Natural killer cell (primary cell): ENCODE results near the gene BLM. TPM values are rescaled to one million over a fixed set of nuclear protein-coding genes. Genes with fewer than 3 reads are reported as not detected.
"Not testable (repeated sequence)": the region's sequence is repeated elsewhere in the genome, so short reads cannot be mapped to it uniquely, and the experiment has no call there.

Source experiments
- ATAC-seq, 3 donors: fragments of 150-1000 bp in 2 of 3; fragments of 200-7000 bp in 1 of 3; cut with Tn5 transposase; 1 replicate in 1 of 3; 2 replicates in 2 of 3; pipeline ENCODE4 v1.10.0; 2021; ENCODE audit warnings: mild to moderate bottlenecking in 2 of 3, moderate library complexity in 2 of 3
- DNase-seq, 2 donors: peaks; one replicate each; pipeline versions ENCODE4 v3.0.0 to v3.0.0-alpha.2; 2013 to 2021; ENCODE audit warnings: mixed read lengths in 1 of 2
- H3K27ac ChIP-seq: one replicate; pipeline ENCODE4 v1.5.1; 2013; ENCODE audit warnings: mild to moderate bottlenecking, low read length
- H3K27me3 ChIP-seq: one replicate; pipeline ENCODE4 v1.6.1; 2013; ENCODE audit warnings: low read length; ENCODE audit not compliant: control insufficient read depth, insufficient read depth
- H3K36me3 ChIP-seq: one replicate; pipeline ENCODE4 v1.6.1; 2013; ENCODE audit warnings: low read length; ENCODE audit not compliant: control insufficient read depth, insufficient read depth
- H3K4me1 ChIP-seq: one replicate; pipeline ENCODE4 v1.6.1; 2013; ENCODE audit warnings: low read length; ENCODE audit not compliant: control insufficient read depth, insufficient read depth
- H3K4me3 ChIP-seq: one replicate; pipeline ENCODE4 v1.5.1; 2013; ENCODE audit warnings: low read length
- H3K9me3 ChIP-seq: one replicate; pipeline ENCODE4 v1.6.1; 2013; ENCODE audit warnings: low read length; ENCODE audit not compliant: control insufficient read depth, insufficient read depth
- H3K27ac Mint-ChIP-seq, 2 donors: one replicate each; pipeline ENCODE4 v1.8.0; 2022; ENCODE audit warnings: mild to moderate bottlenecking in 2 of 2, mixed read lengths in 2 of 2, moderate library complexity in 1 of 2
- H3K27me3 Mint-ChIP-seq, 2 donors: one replicate each; pipeline ENCODE4 v1.8.0; 2022; ENCODE audit warnings: low read depth in 2 of 2, mixed read lengths in 2 of 2
- H3K36me3 Mint-ChIP-seq: one replicate; pipeline ENCODE4 v1.8.0; 2022; ENCODE audit warnings: mixed read lengths
- H3K4me1 Mint-ChIP-seq, 2 donors: one replicate each; pipeline ENCODE4 v1.8.0; 2022; ENCODE audit warnings: mixed read lengths in 2 of 2
- H3K4me3 Mint-ChIP-seq: one replicate; pipeline ENCODE4 v1.8.0; 2022; ENCODE audit warnings: mild to moderate bottlenecking, moderate library complexity, mixed read lengths
- H3K9me3 Mint-ChIP-seq, 2 donors: one replicate each; pipeline ENCODE4 v1.8.0; 2022; ENCODE audit warnings: mixed read lengths in 2 of 2
- WGBS: methylation state at CpG from one replicate; pipeline ENCODE4 v1.1.7; 2013; ENCODE audit warnings: missing lambda C conversion rate; ENCODE audit not compliant: insufficient coverage; 5-methylcytosine and 5-hydroxymethylcytosine counted together
- intact Hi-C: fragments of 100-400 bp; cut with micrococcal nuclease; formaldehyde crosslinking; loops from one replicate; pipeline ENCODE4 v1.14.2; 2022
- total RNA-seq, 4 donors: library from RNA; stranded (reverse); fragments of 120-200 nt in 1 of 4; gene quantifications; one replicate each; pipeline versions ENCODE4 v1.2.3 to v1.2.4, GENCODE V29; 2013 to 2022
- TF ChIP-seq, protein P1 (sequence below): fragments of 200-600 bp; IDR thresholded peaks from one replicate; pipeline ENCODE4 v1.8.0; 2022; ENCODE audit warnings: antibody characterized with exemption

The BLM gene
- total RNA-seq, result 10 to 100 TPM in 2 of 3 donors, 1 to 10 TPM in 1; 9.9 to 15.9 (median 14.1) TPM
- 23.1 TPM for total RNA-seq (2013)

DNA sequence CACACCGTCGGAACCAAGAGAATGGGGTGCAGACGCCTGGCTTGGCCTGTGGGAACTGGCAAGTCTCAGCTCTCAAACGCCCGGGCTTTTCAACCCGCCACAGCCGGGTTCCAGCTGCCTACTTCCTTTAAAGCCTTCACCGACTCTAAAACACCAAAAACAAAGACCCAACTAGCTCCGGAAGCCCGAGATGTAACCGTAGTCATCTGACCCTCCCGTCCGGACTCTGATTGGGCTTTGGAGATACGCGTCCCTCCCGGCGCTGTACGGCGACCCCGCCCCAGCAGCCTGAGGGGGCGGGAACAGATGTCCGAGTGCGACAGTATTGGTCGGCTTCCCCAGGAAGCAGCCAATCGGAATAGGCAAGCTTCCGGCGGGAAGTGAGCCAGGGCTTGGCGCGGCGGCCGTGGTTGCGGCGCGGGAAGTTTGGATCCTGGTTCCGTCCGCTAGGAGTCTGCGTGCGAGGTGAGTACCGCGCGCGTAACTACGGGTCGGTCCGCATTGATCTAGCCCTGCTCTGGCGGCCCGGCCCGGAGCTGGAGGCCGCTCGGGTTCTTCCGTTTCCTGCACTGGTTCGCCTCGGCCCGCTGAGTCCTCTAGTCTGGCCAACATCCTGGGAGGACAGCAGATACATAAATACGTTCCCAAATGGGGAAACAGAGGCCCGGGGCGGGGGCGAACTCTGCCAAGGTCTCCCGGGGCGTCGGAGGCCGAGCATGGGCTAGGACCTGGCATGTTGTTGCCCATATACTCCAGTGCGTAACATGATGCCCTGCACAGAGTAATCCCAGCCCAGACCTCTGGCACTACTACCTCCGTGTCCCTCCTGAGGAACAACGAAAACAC, at the start of gene BLM:
Gene BLM, plus strand, starts transcription at position 371 of the 846 bp plus-strand sequence. CDS start 30,047 bp downstream, outside the sequence.
- DNase-seq (peak; percentile 91 to 98), ATAC-seq (peak; percentile 98 to 100 (median 99))
- no peaks in the 10 kb centered on the region for H3K36me3 Mint-ChIP-seq
- Histone ChIP-seq H3K27me3 (no peaks in the 10 kb centered on the region), H3K27ac (peak within 1 kb of the TSS; percentile 82), H3K4me3 (peak within 1 kb of the TSS; percentile 92), H3K9me3 (no peaks in the 10 kb centered on the region), H3K36me3 (no peaks in the 10 kb centered on the region), H3K4me1 (peaks cover 5% of the 10 kb centered on the region)
- TF ChIP-seq, protein P1, sequence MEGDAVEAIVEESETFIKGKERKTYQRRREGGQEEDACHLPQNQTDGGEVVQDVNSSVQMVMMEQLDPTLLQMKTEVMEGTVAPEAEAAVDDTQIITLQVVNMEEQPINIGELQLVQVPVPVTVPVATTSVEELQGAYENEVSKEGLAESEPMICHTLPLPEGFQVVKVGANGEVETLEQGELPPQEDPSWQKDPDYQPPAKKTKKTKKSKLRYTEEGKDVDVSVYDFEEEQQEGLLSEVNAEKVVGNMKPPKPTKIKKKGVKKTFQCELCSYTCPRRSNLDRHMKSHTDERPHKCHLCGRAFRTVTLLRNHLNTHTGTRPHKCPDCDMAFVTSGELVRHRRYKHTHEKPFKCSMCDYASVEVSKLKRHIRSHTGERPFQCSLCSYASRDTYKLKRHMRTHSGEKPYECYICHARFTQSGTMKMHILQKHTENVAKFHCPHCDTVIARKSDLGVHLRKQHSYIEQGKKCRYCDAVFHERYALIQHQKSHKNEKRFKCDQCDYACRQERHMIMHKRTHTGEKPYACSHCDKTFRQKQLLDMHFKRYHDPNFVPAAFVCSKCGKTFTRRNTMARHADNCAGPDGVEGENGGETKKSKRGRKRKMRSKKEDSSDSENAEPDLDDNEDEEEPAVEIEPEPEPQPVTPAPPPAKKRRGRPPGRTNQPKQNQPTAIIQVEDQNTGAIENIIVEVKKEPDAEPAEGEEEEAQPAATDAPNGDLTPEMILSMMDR, result no peak
- H3K4me3 Mint-ChIP-seq, result peak within 1 kb of the TSS; percentile 98
- peaks cover 37 to 39% of the 10 kb centered on the region in 2 donors for H3K4me1 Mint-ChIP-seq
- H3K9me3 Mint-ChIP-seq, result no peaks in the 10 kb centered on the region
- WGBS, result under 1% methylated on average over 65 of the region's 65 CpGs
- H3K27ac Mint-ChIP-seq, result peak within 1 kb of the TSS; percentile 95 to 97
- H3K27me3 Mint-ChIP-seq, result no peaks in the 10 kb centered on the region
- intact Hi-C loops, result loop anchor here (1.0 to 2.0 kb wide), 4 partner anchors 69 to 218 kb away; partner anchors contain the start of gene UNC45A

DNA sequence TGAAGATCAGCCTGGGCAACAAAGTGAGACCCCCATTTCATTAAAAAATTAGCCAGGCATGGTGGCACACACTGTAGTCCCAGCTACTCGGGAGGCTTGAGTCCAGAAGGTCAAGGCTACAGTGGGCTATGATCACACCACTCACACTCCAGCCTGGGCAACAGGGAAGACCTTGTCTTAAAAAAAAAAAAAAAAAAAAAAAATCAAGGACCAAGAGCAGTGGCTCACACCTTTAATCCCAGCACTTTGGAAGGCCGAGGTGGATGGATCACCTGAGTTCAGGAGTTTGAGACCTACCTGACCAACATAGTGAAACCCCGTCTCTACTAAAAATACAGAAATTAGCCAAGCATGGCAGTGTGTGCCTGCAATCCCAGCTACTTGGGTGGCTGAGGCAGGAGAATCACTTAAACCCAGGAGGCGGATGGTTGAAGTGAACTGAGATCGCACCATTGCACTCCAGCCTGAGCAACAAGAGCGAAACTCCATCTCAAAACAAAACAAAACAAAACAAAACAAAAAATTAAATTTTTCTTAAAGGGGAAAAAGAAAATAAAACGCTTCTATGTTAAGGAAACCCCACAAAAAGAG, 49.3 kb upstream of the BLM start:
- 94% methylated on average over 3 of the region's 7 CpGs for WGBS
- H3K27ac ChIP-seq, H3K36me3 ChIP-seq, DNase-seq, H3K9me3 ChIP-seq, H3K27ac Mint-ChIP-seq, H3K4me3 Mint-ChIP-seq, H3K4me3 ChIP-seq, intact Hi-C loops, H3K9me3 Mint-ChIP-seq, H3K36me3 Mint-ChIP-seq, ATAC-seq: not testable (repeated sequence)
- peaks cover 6 to 20% of the 10 kb centered on the region in 2 donors for H3K4me1 Mint-ChIP-seq
- peaks cover 16% of the 10 kb centered on the region for H3K4me1 ChIP-seq
- peaks cover 11% of the 10 kb centered on the region for H3K27me3 ChIP-seq
- peaks cover 36 to 49% of the 10 kb centered on the region in 2 donors for H3K27me3 Mint-ChIP-seq

DNA sequence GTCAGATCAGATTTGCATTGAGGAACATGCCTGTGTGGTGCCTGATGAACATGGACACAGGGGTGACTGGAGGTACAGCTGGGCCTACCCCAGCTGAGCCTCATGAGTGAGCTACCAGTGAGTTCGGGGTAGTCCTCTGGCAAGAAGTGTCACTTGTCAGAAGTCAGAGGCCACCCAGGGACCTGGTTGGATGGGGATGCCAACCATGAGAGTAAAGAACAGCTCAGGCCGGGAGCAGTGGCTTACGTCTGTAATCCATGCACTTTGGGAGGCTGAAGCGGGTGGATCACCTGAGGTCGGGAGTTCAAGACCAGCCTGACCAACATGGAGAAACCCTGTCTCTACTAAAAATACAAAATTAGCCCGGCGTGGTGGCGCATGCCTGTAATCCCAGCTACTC, 46.5 kb upstream of the BLM start:
- H3K4me3 ChIP-seq, DNase-seq, H3K27me3 ChIP-seq, H3K9me3 Mint-ChIP-seq, H3K4me3 Mint-ChIP-seq, H3K27ac ChIP-seq, H3K9me3 ChIP-seq, intact Hi-C loops, H3K36me3 ChIP-seq, H3K4me1 ChIP-seq, H3K27ac Mint-ChIP-seq, H3K36me3 Mint-ChIP-seq, ATAC-seq: not testable (repeated sequence)
- WGBS, result 97% methylated on average over 8 of the region's 8 CpGs
- H3K4me1 Mint-ChIP-seq, result peaks cover 4 to 11% of the 10 kb centered on the region in 2 donors
- peaks cover 16 to 37% of the 10 kb centered on the region in 2 donors for H3K27me3 Mint-ChIP-seq

DNA sequence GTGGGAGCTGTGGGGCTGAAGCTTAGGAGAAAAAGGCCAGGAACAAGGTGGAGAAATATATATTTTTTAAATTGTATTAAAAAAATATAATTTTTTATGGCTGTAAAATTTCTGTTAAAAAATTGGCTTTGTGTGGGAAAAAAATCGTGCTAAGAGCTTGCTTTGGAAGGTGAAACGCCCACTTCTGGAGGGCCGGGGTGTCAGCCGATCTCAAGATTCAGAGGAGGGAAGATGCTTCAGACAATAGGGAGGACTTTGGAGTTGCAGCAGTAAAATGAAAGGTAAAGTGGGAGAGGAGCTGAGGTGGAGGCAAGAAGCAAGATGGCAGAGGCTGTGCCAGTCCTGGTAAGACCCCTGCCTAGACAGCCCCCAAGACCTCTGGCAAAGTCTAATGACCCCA, 45.9 kb upstream of the BLM start:
- ATAC-seq, result no peak
- peaks cover 0 to 5% of the 10 kb centered on the region in 2 donors for H3K4me1 Mint-ChIP-seq

DNA sequence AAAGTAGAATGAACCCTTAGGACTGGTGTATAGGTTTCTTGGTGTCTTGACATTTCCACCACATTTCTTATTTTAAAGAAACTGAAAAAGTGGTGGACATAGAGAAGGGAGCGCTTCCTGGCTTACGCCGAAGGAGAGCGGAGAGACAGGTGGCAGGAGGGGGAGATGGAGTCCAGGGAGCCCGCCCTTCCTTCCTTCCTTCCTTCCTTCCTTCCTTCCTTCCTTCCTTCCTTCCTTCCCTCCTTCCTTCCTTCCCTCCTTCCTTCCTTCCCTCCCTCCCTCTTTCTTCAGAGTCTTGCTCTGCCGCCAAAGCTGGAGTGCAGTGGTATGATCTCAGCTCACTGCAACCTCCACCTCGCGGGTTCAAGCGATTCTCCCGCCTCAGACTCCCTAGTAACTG, 43.8 kb upstream of the BLM start:
- peaks cover 9 to 23% of the 10 kb centered on the region in 2 donors for H3K27me3 Mint-ChIP-seq
- H3K36me3 Mint-ChIP-seq, H3K4me3 Mint-ChIP-seq, H3K4me3 ChIP-seq, H3K4me1 Mint-ChIP-seq, H3K9me3 Mint-ChIP-seq, H3K9me3 ChIP-seq, intact Hi-C loops, H3K27ac Mint-ChIP-seq, DNase-seq, H3K36me3 ChIP-seq, H3K27me3 ChIP-seq, H3K27ac ChIP-seq, H3K4me1 ChIP-seq, ATAC-seq: not testable (repeated sequence)
- WGBS, result 94% methylated on average over 7 of the region's 10 CpGs

More for the DNA sequence above, 45.9 kb upstream of the BLM start:
- WGBS, result 84% methylated on average over 4 of the region's 4 CpGs
- DNase-seq, result no peak
- H3K36me3 Mint-ChIP-seq, result no peaks in the 10 kb centered on the region
- H3K27me3 Mint-ChIP-seq, result peaks cover 16 to 31% of the 10 kb centered on the region in 2 donors
- H3K27ac Mint-ChIP-seq, result no peak overlapping the region
- no peaks in the 10 kb centered on the region for H3K9me3 Mint-ChIP-seq
- intact Hi-C loops, result no loop called here
- H3K4me3 ChIP-seq, result no peak overlapping the region
- no peak overlapping the region for H3K27ac ChIP-seq
- H3K4me3 Mint-ChIP-seq, result no peak overlapping the region
- H3K4me1 ChIP-seq, result no peaks in the 10 kb centered on the region
- TF ChIP-seq, protein P1, result no peak
- H3K9me3 ChIP-seq, result no peaks in the 10 kb centered on the region
- H3K36me3 ChIP-seq, result no peaks in the 10 kb centered on the region
- H3K27me3 ChIP-seq, result no peaks in the 10 kb centered on the region
